AG04449 (cell line): ENCODE results near the gene CACNA1C.

ENCODE experiments used
- CTCF ChIA-PET: fragments of 350-600 bp; formaldehyde crosslinking; extraction: SDS; loops from one replicate; lab custom pipeline; 2021; ENCODE audit warnings: antibody characterized with exemption; lab: Yijun Ruan, JAX
- POLR2A ChIA-PET: fragments of 400-600, 350-600 bp; formaldehyde crosslinking; extraction: SDS; loops from one replicate; lab custom pipeline; 2020; ENCODE audit warnings: antibody characterized with exemption, inconsistent platforms; lab: Yijun Ruan, JAX
- DNase-seq: peaks from one replicate; pipeline ENCODE4 v3.0.0-alpha.2; 2010; ENCODE audit warnings: low read depth, low spot score
- H3K4me3 ChIP-seq: 2 replicates; pipeline ENCODE4 v1.5.1; 2011; ENCODE audit warnings: low read depth, mild to moderate bottlenecking, control low read depth, low read length
- TF ChIP-seq, protein P1 (sequence below): IDR thresholded peaks from one replicate; pipeline ENCODE4 v1.5.1; 2011; ENCODE audit warnings: mild to moderate bottlenecking, moderate library complexity, low read length, control low read depth, inconsistent platforms; ENCODE audit not compliant: insufficient read depth; ENCODE audit errors: missing control alignments

Gene CACNA1C

DNA sequence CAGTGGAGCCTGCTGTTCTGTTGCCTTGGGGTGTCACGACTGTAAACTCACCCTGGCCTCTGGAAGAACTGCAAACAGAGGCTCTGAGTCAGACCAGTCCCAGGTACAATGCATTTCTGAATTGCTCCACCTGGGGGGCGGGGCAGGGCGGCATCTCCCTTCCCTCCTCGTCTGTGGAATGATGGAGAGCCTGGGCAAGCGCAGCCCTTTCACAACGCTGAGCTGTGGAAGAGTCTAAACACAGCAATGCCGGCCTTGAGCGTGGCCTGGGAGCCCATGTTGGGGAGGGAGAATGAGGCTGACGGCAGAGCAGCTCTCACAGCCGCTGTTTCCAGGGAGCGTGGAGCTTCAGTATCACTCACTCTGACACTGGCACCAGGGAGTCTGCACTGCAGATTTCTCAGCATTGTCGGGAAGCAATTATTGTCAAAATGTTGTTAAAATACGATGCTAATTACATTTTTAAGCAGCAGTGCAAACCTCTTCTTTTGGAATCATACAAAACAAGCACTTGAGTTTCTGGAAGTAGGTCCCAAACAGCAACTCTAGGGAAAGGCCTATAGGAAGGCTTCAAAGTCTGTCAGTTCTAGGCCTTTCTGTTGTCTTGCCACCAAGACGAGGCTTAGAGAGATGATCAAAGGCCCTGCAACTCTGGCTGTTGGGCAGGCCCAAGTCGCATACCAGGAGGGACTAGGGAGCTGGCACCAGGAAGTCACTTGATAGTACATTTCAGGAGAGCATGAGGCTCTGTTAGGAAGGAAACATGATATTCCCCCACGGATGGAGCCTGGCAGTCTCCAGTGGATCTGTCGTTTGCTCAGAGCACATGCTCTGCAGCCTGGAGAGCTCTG is 498.0 kb downstream of the CACNA1C start:
- POLR2A ChIA-PET, result no interaction called here
- TF ChIP-seq, protein P1, sequence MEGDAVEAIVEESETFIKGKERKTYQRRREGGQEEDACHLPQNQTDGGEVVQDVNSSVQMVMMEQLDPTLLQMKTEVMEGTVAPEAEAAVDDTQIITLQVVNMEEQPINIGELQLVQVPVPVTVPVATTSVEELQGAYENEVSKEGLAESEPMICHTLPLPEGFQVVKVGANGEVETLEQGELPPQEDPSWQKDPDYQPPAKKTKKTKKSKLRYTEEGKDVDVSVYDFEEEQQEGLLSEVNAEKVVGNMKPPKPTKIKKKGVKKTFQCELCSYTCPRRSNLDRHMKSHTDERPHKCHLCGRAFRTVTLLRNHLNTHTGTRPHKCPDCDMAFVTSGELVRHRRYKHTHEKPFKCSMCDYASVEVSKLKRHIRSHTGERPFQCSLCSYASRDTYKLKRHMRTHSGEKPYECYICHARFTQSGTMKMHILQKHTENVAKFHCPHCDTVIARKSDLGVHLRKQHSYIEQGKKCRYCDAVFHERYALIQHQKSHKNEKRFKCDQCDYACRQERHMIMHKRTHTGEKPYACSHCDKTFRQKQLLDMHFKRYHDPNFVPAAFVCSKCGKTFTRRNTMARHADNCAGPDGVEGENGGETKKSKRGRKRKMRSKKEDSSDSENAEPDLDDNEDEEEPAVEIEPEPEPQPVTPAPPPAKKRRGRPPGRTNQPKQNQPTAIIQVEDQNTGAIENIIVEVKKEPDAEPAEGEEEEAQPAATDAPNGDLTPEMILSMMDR, result no peak
- no peak for DNase-seq
- CTCF ChIA-PET, result no interaction called here
- no peak overlapping the region for H3K4me3 ChIP-seq

DNA sequence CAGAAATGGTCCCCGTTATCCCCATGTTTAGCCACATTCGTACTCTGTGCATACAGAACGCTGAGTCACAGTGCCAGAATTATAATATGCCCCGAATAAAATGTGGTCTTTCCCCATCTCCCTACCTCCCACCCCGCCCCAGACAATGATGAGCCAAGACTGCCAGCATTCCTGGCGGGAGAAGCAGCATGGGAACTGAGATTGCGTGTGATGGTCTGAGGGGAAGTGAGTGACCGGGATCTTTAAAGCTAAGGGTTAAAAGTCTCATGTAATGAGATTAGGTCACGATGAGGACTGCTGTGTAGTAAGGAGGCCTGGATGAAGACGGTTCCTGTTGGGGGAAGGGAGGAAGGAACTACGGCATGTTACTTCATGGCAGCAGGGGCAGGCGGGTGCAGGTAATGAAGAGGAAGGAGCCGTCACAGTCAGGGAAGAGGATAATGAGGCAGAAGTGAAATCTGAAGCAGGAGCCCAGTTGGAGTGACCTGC is 498.7 kb downstream of the CACNA1C start:
- no peak overlapping the region for H3K4me3 ChIP-seq
- CTCF ChIA-PET, result no interaction called here
- POLR2A ChIA-PET, result no interaction called here
- TF ChIP-seq, protein P1, result no peak
- no peak for DNase-seq

DNA sequence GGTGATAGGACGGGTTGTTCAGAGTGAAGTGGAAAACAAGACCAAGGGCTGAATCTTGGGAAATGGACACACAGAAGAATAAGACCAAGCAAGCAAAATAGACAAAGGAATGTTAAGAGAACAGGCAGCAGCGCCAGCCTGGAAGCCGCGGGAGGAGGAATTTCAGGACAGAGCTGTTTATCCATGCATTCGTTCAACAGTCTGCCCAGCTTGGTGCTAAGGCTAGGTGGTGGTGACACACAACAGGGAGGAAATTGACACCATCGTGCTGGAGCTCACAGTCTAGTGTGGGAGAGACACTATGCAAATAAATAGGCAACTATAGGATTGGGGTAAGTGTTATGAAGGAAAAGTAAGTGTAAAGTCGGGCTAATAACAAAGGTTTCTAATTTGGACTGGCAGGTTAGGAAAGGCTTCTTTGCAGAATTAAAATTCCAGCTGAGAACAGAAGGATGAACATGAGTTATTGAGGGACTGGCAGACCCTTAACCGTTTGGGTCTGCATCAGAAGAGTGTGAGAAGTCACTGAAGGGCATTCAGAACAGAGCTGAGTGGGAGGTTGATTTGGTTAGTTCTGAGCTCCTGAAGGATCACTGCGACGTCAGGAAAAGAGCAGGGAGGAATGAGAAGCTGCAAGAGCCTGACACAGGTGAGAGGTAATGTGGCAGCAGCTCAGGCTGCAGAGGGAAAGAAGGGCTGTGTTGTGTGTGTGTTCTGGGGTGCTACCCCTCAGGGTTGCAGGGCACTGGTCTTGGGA is 499.4 kb downstream of the CACNA1C start:
- no peak overlapping the region for H3K4me3 ChIP-seq
- no peak for DNase-seq
- POLR2A ChIA-PET, result interaction anchor here (0.6 kb wide), 1 partner anchor 25 kb away, joined by 3 read pairs; no protein-coding TSS in a partner anchor
- TF ChIP-seq, protein P1, result no peak
- CTCF ChIA-PET, result interaction anchor here (0.9 kb wide), 1 partner anchor 30 kb away, joined by 3 read pairs; no protein-coding TSS in a partner anchor

DNA sequence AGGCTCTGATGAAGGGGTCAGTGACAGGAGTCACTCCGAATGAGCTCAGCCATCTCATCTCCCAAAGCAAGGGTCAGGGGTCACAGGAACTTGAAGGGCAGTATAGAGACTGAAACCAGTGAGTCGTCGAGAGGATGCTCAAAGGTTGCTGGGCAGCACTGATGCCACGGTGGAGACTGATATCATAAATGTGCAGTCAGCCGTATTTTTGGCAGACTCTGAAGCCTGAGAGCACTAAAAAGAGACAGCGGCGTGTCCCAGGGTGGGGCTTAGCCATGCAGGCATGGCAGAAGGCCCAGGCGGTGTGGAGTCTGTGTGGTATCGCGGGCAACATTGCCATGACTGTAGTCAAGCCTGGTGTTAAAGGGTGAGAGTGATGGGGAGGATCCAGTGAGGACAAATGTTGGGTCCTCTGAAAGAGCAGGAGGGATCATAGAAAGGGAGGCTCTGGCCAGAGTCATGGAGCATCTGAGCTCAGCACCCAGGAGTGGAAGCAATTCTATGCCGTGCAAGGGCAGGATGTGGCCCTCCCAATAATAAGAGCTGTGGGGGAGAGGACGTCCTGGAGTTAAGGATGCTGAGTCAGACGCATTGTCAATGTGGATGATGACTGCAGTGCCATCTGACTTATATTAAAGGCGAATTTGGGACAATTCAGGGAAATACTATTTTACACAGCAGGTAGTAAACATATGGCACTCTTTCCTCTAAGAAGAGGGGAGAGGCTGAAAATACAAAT is 500.8 kb downstream of the CACNA1C start:
- POLR2A ChIA-PET, result no interaction called here
- CTCF ChIA-PET, result no interaction called here
- TF ChIP-seq, protein P1, result no peak
- DNase-seq, result no peak
- no peak overlapping the region for H3K4me3 ChIP-seq

DNA sequence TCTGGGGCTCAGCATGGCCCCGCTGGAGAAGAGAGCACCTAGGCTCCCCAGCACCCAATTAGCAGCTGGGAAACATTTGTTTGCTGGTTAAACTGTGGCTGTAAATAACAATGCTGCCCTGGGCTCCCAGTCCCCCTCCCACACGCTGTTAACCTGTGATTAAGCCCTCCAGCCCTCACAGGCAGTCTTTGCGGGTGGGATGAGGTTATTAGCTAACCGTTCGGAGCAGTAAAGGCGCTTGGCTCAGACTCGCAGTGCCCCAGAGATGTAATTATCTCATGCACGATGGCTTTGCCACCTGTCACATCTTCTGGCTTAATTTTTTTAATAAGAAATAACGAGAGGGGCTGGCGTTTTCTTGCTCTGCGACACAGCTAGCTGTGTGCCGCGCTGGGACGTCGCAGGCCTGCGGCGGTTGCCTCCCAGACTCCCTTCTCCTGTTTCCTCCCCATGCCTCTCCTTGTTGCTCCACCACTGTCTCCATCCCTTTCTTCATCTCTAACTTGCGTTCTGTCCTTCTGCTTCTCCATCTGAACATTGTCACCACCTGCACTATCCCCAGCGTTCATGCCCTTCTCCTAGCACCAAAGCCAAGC is 502.8 kb downstream of the CACNA1C start:
- ChIA-PET CTCF (interaction anchor here (1.2 to 1.7 kb wide), 2 partner anchors 9 to 27 kb away, joined by 3 to 6 read pairs; no protein-coding TSS in a partner anchor), POLR2A (no interaction called here)
- no peak overlapping the region for H3K4me3 ChIP-seq
- DNase-seq, result no peak
- TF ChIP-seq, protein P1, result no peak
